ENCODE results near the gene ARL5C. TPM values are rescaled to one million over a fixed set of nuclear protein-coding genes. Genes with fewer than 3 reads are reported as not detected.
A peak's percentile ranks its signal among the peaks of the same experiment; 100 is the strongest.
"Not testable (repeated sequence)": the region's sequence is repeated elsewhere in the genome, so short reads cannot be mapped to it uniquely, and the experiment has no call there.

Gene ARL5C
- total RNA-seq, 2 donors from 2014 or later: not detected

- H3K27ac Mint-ChIP-seq; H3K4me3 Mint-ChIP-seq; H3K36me3 Mint-ChIP-seq (ENCODE audit: low read depth); H3K27me3 Mint-ChIP-seq; ATAC-seq (replicated peaks); H3K4me1 Mint-ChIP-seq; H3K9me3 Mint-ChIP-seq: not testable (repeated sequence)
Observed at GRCh38 chr17:39129544-39129943, 36.4 kb downstream of the ARL5C start.

GRCh38 chr17:39126436-39126835 lies 39.5 kb downstream of the ARL5C start:
- Mint-ChIP-seq H3K4me1 (no peaks in the 10 kb centered on the region), H3K27ac (no peak overlapping the region), H3K9me3 (no peaks in the 10 kb centered on the region), H3K36me3 (ENCODE audit: low read depth) (no peaks in the 10 kb centered on the region), H3K4me3 (no peak overlapping the region), H3K27me3 (no peaks in the 10 kb centered on the region)
- ATAC-seq (replicated peaks): no peak

- H3K4me3 Mint-ChIP-seq: no peak overlapping the region
- no peaks in the 10 kb centered on the region for H3K4me1 Mint-ChIP-seq
- H3K9me3 Mint-ChIP-seq: no peaks in the 10 kb centered on the region
- no peaks in the 10 kb centered on the region for H3K36me3 Mint-ChIP-seq (ENCODE audit: low read depth)
- no peak overlapping the region for H3K27ac Mint-ChIP-seq
- H3K27me3 Mint-ChIP-seq: no peaks in the 10 kb centered on the region
- no peak for ATAC-seq (replicated peaks)
Observed at GRCh38 chr17:39125143-39125875, 40.7 kb downstream of the ARL5C start.

GRCh38 chr17:39123627-39124026 lies 42.3 kb downstream of the ARL5C start:
- no peaks in the 10 kb centered on the region for H3K4me1 Mint-ChIP-seq
- H3K36me3 Mint-ChIP-seq (ENCODE audit: low read depth): no peaks in the 10 kb centered on the region
- H3K4me3 Mint-ChIP-seq: no peak overlapping the region
- H3K27me3 Mint-ChIP-seq: no peaks in the 10 kb centered on the region
- no peaks in the 10 kb centered on the region for H3K9me3 Mint-ChIP-seq
- no peak for ATAC-seq (replicated peaks)
- H3K27ac Mint-ChIP-seq: no peak overlapping the region

- Mint-ChIP-seq H3K9me3 (no peaks in the 10 kb centered on the region), H3K36me3 (ENCODE audit: low read depth) (no peaks in the 10 kb centered on the region), H3K27ac (no peak overlapping the region), H3K4me1 (no peaks in the 10 kb centered on the region), H3K27me3 (no peaks in the 10 kb centered on the region), H3K4me3 (no peak overlapping the region)
- no peak for ATAC-seq (replicated peaks)
Observed at GRCh38 chr17:39122991-39123390, 43.0 kb downstream of the ARL5C start.

GRCh38 chr17:39121919-39122318 lies 44.0 kb downstream of the ARL5C start:
- not testable (repeated sequence) for H3K27ac Mint-ChIP-seq; ATAC-seq (replicated peaks); H3K27me3 Mint-ChIP-seq; H3K36me3 Mint-ChIP-seq (ENCODE audit: low read depth); H3K4me3 Mint-ChIP-seq; H3K4me1 Mint-ChIP-seq; H3K9me3 Mint-ChIP-seq

- Mint-ChIP-seq H3K36me3 (ENCODE audit: low read depth) (no peaks in the 10 kb centered on the region), H3K27ac (no peak overlapping the region), H3K27me3 (no peaks in the 10 kb centered on the region), H3K9me3 (no peaks in the 10 kb centered on the region), H3K4me3 (no peak overlapping the region), H3K4me1 (no peaks in the 10 kb centered on the region)
- ATAC-seq (replicated peaks): peak; percentile 40
Observed at GRCh38 chr17:39118674-39119419, 47.1 kb downstream of the ARL5C start.

- Mint-ChIP-seq H3K4me1 (no peaks in the 10 kb centered on the region), H3K27me3 (no peaks in the 10 kb centered on the region), H3K9me3 (no peaks in the 10 kb centered on the region), H3K27ac (no peak overlapping the region), H3K36me3 (ENCODE audit: low read depth) (no peaks in the 10 kb centered on the region), H3K4me3 (no peak overlapping the region)
- ATAC-seq (replicated peaks): no peak
Observed at GRCh38 chr17:39116224-39116623, 49.7 kb downstream of the ARL5C start.

- Mint-ChIP-seq H3K27ac (no peak overlapping the region), H3K9me3 (no peaks in the 10 kb centered on the region), H3K27me3 (no peaks in the 10 kb centered on the region), H3K36me3 (ENCODE audit: low read depth) (no peaks in the 10 kb centered on the region), H3K4me3 (no peak overlapping the region), H3K4me1 (no peaks in the 10 kb centered on the region)
- ATAC-seq (replicated peaks): no peak
Observed at GRCh38 chr17:39115135-39115534, 50.8 kb downstream of the ARL5C start.

- no peaks in the 10 kb centered on the region for H3K9me3 Mint-ChIP-seq
- H3K4me1 Mint-ChIP-seq: no peaks in the 10 kb centered on the region
- no peak overlapping the region for H3K27ac Mint-ChIP-seq
- no peaks in the 10 kb centered on the region for H3K36me3 Mint-ChIP-seq (ENCODE audit: low read depth)
- H3K27me3 Mint-ChIP-seq: no peaks in the 10 kb centered on the region
- H3K4me3 Mint-ChIP-seq: no peak overlapping the region
- no peak for ATAC-seq (replicated peaks)
Observed at GRCh38 chr17:39114723-39115122, 51.2 kb downstream of the ARL5C start.

GRCh38 chr17:39113871-39114270 lies 52.1 kb downstream of the ARL5C start:
- Mint-ChIP-seq H3K4me3 (no peak overlapping the region), H3K27ac (no peak overlapping the region), H3K36me3 (ENCODE audit: low read depth) (no peaks in the 10 kb centered on the region), H3K4me1 (no peaks in the 10 kb centered on the region), H3K9me3 (no peaks in the 10 kb centered on the region), H3K27me3 (no peaks in the 10 kb centered on the region)
- no peak for ATAC-seq (replicated peaks)

- Mint-ChIP-seq H3K27me3 (no peaks in the 10 kb centered on the region), H3K36me3 (ENCODE audit: low read depth) (no peaks in the 10 kb centered on the region), H3K4me3 (no peak overlapping the region), H3K4me1 (no peaks in the 10 kb centered on the region), H3K9me3 (no peaks in the 10 kb centered on the region), H3K27ac (no peak overlapping the region)
- no peak for ATAC-seq (replicated peaks)
Observed at GRCh38 chr17:39110435-39111136, 55.4 kb downstream of the ARL5C start.

- no peaks in the 10 kb centered on the region for H3K9me3 Mint-ChIP-seq
- H3K36me3 Mint-ChIP-seq (ENCODE audit: low read depth): no peaks in the 10 kb centered on the region
- ATAC-seq (replicated peaks): no peak
Observed at GRCh38 chr17:39108461-39109375, 57.2 kb downstream of the ARL5C start.

GRCh38 chr17:39107973-39108372 lies 58.0 kb downstream of the ARL5C start:
- no peaks in the 10 kb centered on the region for H3K27me3 Mint-ChIP-seq
- H3K9me3 Mint-ChIP-seq: no peaks in the 10 kb centered on the region
- H3K27ac Mint-ChIP-seq: no peak overlapping the region
- no peaks in the 10 kb centered on the region for H3K4me1 Mint-ChIP-seq
- no peaks in the 10 kb centered on the region for H3K36me3 Mint-ChIP-seq (ENCODE audit: low read depth)
- ATAC-seq (replicated peaks): no peak
- H3K4me3 Mint-ChIP-seq: no peak overlapping the region

More at GRCh38 chr17:39108461-39109375, 57.2 kb downstream of the ARL5C start:
- no peaks in the 10 kb centered on the region for H3K4me1 Mint-ChIP-seq
- no peak overlapping the region for H3K4me3 Mint-ChIP-seq
- H3K27me3 Mint-ChIP-seq: no peaks in the 10 kb centered on the region
- H3K27ac Mint-ChIP-seq: no peak overlapping the region
